Activated T-cell treated with anti-CD3 and anti-CD28 coated beads for 48 hours (primary cell): ENCODE measurements around the gene HMG20A.

Source experiments
- DNase-seq: peaks from one replicate; pipeline ENCODE4 v3.0.0-alpha.2; 2020; ENCODE audit warnings: low read depth

HMG20A gene

DNA sequence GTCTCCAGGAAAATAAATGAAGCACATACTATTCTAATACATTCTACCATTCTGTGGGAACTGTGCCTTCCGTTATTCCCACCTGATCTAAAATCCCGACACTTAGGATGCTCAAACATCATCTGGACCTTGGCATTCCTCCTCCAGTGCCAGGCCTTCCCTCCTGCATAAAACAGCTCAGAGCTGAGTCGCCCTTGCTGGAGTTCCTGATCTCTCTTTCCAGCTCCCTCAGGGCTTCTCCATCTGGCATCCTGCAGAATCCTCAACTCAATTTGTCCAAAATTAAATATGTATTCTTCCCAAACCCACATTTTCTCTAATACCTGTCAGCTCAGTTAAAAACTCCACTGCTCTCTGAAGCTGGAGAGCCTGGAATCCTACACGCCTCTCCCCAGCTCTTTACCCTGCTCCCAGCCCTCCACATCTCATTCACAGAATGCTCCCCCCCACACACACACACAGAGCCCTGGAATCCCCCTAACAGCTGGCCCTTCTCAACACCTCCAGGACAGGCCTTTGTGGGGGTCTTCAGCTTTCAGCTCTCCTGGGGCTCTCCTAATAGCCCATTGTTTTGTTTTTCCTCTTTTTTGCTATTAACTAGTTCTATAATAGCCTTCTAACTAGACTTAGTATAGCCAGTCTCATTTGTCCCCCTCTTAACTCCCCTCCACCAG lies 78.5 kb downstream of the HMG20A start:
- no peak for DNase-seq

DNA sequence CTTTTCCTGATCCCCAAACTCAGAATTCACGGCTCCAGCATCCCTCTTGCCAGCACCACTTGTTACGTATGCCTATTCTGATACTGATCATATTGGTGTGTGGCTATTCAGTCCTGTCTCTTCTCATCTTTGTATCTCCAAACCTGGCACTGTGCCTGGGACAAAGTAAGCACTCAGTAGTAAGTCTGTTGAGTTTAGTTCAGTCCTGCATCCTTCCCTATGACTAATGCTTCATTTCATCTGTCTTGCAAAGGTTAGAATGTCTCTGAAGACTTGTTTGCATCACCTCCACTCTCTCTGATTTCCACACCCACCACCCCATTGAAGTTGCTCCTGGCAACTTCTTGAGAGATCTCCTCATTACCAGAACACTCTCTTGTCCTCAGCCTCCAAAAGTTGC lies 80.3 kb downstream of the HMG20A start:
- no peak for DNase-seq

DNA sequence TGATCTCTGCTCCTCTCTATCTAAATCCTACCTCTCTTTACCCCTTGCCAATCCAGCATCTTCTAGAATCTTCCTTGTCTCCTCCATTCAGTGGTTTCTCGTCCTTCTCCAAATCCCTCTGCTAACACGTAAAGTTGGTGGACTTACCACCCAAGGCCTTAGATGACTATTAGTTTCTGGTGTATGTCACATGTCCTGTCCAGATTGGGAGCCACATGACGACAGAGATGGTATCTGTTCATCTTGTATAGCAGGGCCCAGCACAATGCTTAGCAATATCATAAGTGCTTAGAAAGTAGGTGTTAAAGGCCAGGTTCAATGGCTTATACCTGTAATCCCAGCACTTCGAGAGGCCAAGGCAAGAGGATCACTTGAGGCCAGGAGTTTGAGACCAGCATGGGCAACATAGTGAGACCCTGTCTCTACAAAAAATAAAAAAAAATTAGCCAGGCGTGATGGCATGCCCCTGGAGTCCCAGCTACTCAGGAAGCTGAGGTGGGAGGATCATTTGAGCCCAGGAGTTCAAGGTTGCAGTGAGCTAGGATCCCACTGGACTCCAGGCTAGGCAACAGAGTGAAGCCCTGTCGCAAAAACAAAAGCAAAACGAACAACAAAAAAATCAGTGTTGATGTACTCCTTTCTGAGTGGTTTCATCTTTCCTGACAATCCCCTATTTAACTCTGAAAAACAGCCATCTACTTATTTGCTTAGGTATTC lies 81.8 kb downstream of the HMG20A start:
- DNase-seq, result no peak

DNA sequence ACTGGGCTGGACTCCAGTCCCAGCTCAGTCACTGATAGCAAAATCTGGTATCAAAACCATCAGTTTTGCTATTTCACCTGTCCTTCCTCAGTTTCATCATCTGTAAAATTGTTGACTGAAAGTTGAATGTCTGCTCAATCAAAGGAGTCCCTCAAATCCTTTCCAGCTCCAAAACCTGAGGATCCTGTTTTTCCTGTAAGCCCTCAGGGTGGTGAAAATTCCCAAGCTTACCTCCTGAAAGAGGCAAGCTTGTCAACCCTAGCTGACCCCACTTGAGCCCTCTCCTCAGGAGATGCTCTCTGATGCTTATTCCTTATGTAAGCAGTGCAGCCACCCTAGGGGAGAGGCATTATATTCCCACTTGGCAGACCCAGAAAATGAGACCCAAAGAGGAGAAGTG lies 82.6 kb downstream of the HMG20A start:
- DNase-seq, result no peak

DNA sequence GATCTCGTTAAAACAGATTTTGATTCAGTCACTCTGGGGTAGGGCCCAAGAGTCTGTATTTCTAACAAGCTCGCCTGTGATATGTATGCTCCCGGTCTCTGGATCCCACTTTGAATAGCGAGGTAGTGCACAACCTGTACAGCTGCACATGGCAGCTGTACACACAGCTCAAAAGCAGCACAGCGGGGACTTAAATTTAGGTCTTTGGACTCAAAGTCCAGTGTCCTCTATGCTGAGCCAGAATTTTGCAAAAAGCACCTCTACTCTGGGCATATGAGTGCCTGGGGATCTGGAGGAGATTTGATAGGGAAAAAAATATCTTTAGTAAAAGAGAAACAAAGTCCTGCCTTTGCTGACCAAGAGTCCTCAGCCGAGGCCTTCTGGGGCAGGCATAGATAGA lies 83.1 kb downstream of the HMG20A start:
- no peak for DNase-seq

DNA sequence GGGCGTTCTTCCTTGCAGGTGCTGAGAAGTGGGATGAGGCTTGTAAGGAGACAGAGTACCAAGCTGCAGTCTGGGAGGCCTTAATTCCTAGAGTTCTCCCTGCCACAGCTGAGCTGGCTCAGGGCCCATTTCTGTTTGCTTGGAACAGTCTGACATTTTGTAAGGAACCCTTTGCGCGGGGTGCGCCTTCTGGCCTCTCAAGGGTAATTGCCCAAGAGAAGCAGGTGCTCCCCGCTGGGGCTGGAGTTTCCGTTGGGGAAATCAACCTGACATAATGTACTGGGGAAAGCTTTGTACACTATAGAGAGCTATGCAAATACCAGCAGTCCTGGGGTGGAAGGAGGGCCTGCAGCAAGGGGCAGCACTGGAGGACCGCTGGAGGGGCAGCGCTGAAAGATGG lies 83.6 kb downstream of the HMG20A start:
- no peak for DNase-seq

DNA sequence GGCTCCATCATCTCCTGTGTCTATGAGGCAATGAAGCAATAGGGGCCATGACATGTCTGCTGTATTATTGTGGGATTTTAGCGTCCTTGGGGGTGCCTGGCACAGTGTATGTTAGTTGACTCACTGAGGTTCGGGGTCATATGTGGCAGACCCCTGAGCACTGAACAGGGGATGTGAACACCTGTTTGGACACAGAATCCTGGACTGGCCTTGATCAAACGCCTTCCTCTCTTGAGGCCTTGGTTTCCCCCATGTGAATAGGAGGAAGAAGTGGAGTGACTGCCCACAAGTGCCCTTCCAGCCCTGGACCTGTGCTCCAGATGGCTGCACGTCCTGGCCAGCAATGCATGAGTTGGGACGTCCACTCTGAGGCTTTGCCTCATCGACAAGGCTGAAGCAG lies 84.2 kb downstream of the HMG20A start:
- no peak for DNase-seq

DNA sequence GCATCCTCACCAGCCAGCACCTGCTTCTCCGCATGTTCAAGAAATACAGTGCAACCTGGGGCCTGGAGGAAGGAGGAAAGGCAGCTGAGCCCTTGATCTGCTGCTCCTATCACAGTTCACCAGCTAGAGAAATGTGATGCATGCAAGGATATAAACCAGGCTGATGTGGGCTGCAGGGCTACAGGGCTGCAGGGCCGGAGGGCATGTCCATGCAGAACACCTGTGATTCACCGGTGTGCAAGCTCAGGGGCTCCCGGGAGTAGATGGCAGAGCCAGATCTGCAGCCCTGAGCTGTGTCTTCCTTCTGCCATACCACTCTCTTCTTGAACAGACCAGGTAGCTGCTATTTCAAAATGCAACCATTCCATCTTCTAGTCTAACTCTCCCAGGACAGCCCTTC lies 84.9 kb downstream of the HMG20A start:
- DNase-seq, result no peak

DNA sequence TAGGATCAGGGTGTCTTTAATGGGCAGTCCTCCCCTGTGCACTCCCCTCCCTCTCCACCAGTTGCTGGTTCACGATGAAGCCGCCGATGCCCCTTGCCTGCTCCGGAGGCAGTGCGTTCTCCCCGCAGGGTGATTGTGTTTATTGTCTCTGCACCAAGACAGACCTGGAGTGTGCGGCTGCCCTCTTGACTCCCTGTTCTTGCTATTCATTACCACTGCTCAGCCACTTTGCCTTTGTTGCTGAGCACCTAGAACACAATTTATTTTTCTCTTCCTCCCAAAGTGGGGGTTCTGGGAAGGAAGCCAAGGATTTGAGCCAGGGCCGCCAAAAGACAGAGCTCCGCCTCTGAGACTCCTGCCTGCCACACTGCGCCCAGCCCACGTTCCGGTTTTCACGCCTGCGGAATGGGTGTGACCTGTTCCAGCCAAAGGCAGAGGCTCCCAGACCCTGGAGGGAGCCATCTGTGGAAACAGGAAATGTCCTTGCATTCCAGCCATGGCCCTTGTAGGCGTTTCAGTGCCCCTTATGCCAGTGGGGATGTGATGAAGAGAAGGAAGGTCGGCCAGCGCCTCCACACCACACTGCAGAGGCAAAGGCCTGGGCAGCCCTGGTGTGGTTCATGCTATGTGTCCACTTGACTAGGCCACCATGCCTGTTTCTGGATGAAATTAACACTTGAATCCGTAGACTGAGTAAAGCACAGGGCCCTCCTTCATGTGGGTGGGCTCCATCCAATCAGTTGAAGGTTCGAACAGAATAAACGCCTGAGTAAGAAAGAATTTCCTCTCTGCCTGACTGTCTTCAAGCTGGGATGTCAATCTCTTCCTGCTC lies 85.8 kb downstream of the HMG20A start:
- DNase-seq, result no peak

DNA sequence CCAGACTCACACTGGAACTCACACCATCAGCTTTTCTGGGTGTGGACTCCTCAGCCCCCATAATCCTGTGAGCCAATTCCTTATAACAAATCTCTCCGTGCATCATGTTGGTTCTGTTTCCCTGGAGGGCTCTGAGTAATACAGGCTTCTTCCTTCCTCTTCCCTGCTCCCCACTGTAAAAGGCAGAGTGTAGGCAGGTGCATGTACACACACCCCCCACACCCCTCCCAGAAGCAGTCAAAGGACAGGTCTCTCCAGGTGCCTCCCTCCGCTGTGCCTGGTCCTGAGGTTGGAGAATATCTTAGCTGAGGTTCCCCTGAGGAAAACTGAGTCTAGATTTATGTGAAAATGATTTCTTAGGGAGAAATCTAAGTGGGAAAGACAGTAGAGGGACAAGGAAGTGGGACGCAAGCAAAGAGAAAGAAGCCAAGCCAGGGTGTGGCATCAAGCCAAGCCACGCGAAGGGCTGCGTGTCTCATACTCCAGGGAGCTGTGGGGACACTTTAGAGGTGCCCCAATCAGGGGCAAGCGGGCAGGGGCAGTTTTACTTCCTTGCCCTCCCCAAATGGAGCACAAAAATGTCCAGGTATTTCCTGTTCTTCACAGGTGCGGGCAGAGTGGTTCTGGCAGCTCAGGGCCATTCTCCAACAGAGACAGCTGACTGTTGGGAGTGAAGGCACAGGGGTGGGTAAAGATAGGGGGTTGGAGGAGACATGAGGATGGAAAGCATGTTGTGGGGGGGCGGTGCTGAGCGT lies 86.6 kb downstream of the HMG20A start:
- no peak for DNase-seq

DNA sequence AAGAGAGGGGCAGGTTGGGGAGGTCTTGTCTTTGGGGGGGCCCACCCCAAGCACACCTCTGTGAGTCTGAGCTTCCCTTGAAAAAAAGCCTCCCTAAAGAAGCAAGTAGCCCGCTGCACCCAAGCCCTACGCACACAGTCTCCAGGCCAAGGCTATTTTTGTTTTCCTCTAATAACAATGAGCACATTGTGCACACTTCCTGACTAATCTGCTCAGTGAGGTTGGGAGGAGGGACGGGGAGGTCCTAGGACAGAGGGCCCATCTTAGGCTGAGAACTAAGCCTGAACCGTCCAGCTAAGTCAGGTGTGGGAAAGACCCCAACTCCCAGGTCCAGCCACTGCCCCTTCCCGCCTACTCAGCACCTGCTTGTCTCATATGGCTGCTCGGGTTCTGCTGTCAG lies 87.2 kb downstream of the HMG20A start:
- no peak for DNase-seq

DNA sequence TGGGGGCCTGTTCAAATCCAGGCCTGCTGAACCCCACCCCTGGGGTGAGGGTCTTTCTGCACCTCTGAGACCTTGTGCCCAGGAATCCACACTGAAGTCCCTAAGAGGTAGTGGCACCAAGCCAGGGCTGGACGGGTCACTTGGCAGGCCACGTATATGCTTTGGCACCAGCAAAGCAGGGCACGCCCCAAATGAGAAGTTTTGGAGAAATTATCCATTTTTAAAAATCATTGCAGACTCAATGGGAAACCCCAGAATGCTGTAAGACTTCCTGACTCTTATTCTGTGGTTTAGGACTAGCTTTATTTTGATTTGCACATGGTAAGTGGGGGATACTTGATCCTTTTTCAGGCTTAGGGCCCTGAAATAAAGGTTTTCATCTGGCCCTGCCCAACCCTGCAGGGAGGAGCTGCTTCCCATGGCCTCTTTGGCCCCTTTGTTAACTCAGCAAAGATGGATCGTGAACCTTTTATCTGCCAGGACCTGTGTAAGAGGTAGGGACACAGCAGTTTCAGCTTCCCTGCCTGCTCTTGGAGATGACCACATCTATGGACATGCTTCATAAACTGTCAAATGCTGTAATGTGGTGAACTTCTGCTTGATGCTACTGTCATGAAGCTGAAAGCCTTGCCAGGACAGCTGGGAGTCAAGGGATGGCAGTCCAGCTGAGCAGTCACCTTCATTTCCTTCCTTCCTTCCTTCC lies 88.0 kb downstream of the HMG20A start:
- DNase-seq, result no peak

DNA sequence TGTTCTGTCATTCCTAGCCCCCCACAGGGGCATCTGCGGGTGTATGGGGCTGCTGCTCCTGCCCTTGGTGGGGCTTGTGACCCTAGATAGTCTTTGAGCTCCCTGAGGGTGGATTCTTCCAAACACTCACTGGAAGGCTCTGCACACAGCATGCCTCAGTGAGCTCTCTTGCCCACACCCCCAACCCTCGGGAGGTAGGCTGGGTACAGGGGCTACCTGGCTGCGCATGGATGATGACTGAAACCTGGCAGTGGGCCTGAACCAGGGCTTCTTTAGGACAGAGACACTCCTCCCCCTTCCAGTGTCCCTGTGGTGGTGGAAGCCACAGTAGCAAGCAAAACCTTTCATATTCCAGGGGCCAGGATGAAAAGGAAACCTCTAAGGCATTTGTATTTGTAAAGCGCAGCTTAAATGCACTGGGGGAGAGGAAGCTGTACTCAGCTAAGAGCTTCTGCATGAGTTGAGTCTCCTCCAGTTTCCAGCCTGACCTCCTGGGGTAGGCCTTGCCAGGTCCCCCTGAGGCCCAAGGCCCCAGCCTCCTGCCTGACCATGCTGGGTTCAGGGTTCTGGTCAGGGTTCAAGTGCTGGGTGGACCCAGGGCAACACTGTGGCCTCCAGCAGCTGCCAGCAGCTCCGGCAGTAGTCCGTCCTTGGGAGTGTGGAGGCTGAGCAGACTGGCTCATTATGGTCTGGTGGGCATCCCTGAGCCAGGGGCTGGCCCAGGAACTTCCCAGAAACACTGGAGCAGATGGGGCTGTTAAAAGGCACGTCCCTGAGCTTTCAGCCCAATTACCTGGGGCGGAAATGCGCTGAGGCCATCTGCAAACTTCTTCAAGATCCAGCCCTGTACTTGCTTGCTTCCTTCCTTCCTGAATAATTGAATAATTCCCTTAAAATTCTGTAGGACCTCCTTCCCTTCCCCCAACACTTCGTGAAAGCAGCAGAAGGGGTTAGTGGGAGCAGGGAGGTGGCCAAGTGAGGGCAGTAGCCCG lies 89.7 kb downstream of the HMG20A start:
- no peak for DNase-seq

DNA sequence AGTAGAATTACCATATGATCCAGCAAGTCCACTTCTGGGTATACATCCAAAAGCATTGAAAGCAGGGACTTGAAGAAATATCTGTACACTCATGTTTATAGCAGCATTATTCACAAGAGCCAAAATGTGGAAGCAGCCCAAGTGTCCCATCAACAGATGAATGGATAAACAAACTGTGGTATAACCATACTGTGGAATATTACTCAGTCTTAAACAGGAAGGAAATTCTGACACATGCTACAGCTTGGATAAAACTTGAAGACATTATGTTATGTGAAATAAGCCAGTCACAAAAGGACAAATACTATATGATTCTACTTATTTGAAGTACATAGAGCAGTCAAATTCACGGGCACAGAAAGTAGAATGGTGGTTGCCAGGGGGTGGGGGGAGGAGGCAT lies 91.2 kb downstream of the HMG20A start:
- DNase-seq, result no peak

DNA sequence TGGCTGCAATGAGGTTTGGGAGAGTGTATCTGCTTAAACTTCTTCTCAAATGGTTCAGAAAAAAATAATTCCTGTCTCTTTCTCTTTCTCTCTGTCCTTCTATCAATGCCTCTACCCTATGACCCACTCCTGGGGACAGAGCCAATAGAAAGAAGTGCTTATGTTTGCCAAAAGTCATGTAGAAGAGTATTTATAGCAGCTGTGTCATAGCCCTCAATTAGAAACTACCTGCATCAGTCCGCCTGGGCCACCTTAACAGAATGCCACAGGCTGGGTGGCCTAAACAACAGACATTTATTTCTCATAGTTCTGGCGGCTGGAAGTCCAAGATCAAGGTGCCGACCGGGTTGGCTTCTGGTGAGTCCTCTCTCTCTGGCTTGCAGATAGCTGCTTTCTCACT lies 92.5 kb downstream of the HMG20A start:
- no peak for DNase-seq

DNA sequence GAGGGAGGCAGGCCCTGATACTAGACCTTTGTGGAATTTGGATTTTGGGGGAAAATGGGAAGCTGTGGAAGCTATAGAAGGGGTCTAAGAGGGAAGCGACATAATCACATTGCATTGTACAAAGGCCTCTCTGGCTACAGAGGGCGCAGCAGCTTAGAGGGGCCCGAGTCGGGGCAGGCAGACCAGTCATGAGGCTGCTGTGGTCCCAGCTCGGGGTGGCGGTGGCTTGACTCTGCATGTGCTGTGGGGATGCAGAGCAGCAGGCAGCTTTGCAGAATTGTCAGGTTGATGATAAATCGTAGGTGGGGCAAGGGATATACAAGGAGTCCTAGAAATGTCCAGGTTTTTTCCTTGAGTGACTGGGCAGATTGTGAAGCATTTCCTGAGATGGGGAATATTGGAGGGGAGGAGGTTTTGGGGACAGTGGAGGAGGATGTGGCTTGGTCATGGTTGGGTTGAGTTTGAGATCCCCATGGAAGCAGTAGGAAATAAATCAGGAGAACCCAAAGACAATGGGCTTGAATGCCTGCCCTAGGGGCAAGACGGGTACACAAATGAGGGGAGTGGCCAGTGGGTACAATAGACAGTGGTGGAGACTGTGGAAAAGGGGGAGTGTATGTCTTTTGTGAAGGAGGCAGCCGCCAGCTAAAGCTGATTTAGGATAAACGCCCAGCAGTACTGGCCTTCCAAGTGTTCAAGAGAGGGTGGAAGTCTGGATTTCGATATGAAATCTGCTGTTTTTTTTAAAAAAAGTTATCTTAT lies 94.1 kb downstream of the HMG20A start:
- DNase-seq, result no peak

DNA sequence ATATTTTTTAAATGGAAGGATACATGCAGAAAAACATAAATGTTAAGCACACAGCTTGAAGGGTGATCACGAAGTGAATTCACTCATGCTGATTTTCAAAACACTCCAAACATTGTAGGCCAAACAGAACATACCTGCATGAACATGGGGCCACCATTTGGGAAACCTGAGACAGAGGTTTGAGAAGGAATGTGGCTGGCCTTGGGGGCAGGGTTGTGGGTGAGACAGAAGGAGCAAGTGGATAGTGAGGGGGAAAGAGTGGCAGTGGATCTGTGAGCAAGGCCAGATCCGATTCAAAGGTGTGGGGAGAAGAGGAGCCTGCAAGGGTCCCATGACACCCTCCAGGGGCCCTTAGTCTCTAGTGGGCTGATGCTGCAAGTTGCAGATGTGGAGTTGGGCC lies 94.9 kb downstream of the HMG20A start:
- DNase-seq, result no peak

DNA sequence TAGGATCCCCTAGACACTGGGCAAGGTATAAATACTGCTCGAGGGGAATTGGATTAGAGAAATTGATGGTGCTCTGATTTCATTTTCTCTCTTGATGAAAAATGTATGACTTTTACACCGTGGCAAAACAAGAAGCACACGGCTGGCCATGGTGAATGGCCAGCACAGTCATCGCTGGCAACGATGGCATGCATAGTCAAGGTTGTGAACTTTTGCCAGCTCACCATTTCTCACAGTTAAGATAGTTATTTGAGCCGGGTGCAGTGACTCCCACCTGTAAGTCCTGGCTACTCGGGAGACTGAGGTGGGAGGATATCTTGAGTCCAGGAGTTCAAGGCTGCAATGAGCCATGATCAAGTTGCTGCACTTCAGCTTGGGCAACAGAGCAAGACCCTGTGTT lies 95.4 kb downstream of the HMG20A start:
- no peak for DNase-seq

DNA sequence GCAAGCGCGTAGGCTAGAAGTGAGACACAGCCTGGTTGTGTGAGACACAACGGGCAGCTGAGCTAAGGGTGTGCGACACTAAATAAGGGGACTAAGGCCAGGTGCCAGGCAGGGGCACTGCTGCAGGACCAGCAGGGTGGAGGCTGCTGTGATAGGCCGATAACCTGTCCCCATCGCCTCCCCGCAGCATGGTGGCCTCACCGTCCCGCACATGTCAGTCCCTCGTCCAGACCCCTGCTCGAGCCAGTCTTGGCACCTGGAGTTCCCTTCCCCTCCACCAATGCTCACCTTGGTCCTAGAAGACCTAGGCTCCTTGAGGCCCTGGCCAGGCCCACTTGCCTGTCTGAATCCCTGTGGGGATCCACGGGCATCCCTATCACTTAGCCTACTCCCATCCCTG lies 96.1 kb downstream of the HMG20A start:
- no peak for DNase-seq

DNA sequence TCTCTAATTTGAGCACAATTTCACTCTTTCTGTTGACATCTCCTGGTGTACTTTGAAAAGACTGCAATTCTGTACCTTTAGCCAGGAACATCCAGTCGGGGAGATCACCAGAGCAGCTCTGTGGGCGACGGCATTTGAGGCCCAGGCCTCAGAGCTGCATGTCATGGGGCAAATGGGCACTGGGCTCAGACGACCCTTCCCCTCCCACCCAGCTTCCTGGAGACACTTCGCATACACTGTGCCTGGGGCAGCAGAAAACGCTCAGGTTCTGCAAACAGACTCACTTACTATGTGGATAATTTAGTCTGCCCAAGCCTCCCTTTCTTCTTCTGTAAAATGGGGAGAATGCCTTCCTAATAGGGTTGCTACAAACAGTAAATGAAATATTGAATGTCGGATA lies 96.9 kb downstream of the HMG20A start:
- no peak for DNase-seq
